ENCODE data around the gene NEK4.

Gene NEK4

DNA sequence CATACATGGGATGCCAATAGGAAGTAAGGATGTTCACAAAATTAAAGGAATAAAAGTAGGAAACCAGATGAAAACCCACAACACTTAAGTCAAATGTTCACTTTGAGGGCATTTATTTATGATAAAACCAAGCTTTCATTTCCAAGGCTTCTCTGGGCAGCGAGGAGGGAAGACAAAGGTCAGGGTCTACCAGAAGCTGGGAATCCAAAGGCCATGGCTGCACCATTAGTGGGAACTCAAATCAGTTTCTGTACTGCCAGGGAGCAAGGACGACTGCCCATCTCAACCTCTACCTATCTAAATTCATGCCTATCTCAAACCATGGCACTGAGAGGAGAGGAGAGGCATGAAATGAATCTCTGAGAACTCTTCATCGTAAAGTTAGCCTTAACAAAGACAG lies 107.6 kb downstream of the NEK4 start:
- no peak for DNase-seq (ENCODE audit: low read depth)

DNA sequence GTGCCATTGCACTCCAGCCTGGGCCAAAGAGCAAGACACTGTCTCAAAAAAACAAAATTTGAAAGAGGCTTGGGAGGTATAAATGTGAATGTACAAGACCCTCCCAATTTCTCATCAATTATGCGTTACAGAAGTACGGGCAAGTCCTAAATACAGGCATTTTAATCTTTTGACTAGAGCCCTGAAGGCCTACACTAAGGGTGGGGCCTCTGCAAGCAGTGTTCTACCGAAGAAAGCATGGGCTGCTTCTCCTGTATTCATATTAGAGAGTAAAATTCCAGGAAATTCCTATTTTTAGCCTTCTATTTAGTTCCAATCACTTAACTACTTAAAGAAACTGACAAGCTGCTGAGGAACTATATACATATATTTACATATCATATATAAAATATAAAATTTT lies 110.7 kb downstream of the NEK4 start:
- DNase-seq (ENCODE audit: low read depth) = no peak

Data from stimulated activated CD8-positive, alpha-beta memory T cell treated with anti-CD3 and anti-CD28 coated beads, Interleukin-15, amount 100 ng/mL, for 1 hour (primary cell).